GM12891 (cell line): ENCODE results near the gene SLC8A1.

Source experiments
- POLR2A ChIP-seq: IDR thresholded peaks from 2 replicates; pipeline ENCODE4 v1.6.1; 2011; ENCODE audit warnings: low read depth, low read length, control low read depth
- POLR2AphosphoS5 ChIP-seq: IDR thresholded peaks from 2 replicates; pipeline ENCODE4 v1.6.1; 2011; ENCODE audit warnings: low read depth, low read length, control low read depth
- TAF1 ChIP-seq: IDR thresholded peaks from 2 replicates; pipeline ENCODE4 v1.6.1; 2011; ENCODE audit warnings: low read depth, low read length, control low read depth

- TF ChIP-seq POLR2AphosphoS5, result no peak
- no peak for TF ChIP-seq TAF1
- no peak for TF ChIP-seq POLR2A
These were observed 33.1 kb downstream of the SLC8A1 start for GRCh38 chr2:40418614-40419363.
